AML-193 (cell line): ENCODE results near the gene ICE1.
"Not testable (repeated sequence)": the region's sequence is repeated elsewhere in the genome, so short reads cannot be mapped to it uniquely, and the experiment has no call there.

Source experiments
- DNase-seq, 2 experiments: peaks; one replicate each; lab custom pipeline; 2025; lab: John Stamatoyannopoulos, UW

Gene ICE1

DNA sequence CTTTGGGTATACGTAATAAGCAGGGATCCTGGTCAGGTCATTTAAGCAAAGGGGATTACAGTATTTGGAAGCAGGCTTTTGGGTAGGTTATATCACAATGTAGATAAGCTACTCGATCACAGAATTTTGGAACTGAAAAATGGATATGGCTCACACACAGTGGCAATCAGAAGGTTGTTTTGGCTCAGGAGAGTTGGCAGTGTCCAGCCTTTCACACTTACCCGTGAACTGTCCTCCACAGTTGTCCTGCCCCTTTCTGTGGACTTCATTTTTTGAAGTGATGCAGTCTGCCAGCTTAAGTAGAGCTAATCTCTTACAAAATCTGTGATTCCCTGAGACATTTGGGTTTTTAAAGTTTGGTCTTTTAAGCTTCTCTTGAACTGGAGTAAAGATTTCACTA is 30.7 kb downstream of the ICE1 start:
- DNase-seq = no peak

DNA sequence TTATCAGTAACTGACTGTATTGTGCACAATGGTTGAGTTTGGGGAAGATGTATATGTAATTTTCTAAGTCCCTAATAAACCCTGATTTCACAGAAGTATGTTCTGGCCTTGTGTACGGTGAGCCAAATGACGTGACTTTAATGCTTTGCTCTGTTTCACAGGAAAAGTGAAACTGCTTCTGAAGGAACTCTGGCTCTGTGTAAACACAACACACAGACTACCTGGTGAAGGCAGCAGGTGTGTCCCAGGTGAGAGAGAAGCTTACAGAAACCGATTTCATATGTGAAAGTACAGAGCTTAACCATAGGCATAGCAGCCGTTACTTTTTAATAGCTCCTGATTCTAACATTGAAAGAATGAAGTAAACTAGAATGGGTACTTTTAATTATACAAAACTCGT is 31.9 kb downstream of the ICE1 start:
- DNase-seq = no peak

DNA sequence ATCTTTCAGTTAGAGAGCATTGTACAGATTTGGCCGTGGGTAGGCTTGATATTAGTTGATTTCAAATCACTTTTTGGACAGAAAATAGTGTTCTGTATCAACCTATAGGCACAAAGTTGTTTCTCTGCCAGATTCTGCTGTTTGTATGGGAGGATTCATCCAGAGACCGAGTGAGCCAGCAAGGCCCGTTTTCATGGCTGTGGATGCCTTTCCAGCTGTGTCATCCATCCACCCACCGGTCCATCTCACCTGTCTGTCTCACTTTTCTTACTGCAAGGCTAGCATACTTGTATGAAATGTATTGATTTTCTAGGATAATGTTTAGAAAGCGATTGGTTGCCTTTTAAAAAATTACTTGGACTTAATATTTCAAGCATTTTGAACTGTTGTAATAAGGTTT is 34.4 kb downstream of the ICE1 start:
- no peak for DNase-seq

DNA sequence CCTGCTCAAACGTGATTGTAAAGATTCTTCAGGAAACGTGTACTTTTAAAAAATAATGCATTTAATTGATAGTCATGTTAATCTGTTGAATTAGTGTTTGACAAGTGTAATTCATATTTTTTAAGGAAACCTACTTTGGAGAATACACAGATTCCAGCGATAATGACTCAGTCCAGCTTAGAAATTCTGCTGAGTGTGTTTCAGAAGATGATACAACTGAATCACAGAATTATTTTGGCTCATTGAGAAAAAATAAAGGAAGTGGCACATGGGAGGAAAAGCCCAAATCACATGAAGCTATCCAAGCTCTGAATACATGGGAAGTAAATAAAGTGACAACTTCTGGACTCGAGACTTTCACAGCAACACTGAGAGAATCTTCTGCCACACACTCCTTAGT is 37.8 kb downstream of the ICE1 start:
- no peak for DNase-seq

DNA sequence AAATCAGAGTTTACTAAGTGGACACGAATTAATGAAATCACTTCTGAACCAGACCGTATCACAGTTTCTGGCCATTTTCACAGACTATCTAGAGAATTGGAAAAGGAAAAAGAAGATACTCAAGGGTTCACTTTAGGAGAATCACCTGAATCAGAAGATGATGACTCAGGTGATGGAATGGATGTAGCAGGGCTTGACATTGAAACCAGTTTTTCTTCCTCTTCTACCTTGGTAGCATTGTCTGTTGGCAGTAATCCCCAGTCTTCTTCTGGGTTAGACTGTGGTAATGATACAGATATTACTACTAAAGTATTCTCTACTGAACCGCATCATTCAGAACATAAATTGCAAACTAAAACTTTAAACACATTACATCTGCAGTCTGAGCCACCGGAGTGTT is 38.5 kb downstream of the ICE1 start:
- no peak for DNase-seq

DNA sequence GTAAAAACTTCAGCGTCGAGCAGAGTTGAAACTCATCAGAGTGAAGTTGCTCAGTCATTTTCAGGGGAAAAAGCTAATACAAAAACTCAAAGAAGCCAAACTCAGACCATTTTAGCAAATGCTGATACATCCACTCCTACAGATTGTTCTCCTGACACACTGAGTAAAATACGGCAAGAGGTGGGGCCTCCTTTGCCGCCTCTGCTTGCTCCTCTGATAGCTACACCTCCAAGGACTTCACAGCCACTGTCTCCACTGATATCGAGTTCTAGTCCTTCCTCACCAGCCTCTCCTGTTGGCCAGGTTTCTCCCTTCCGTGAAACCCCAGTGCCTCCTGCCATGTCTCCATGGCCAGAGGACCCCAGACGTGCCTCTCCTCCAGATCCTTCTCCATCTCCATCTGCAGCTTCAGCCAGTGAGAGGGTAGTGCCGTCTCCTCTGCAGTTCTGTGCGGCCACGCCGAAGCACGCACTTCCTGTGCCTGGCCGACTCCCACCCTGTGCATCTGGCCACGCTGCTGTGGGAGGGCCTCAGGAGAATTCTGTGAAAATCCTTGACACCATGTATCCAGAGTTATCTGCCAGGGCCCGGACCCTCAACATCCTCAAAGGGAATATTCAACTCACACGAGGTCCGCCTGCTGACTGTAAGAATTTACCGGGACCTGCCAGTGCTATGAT is 41.7 kb downstream of the ICE1 start:
- DNase-seq = no peak

DNA sequence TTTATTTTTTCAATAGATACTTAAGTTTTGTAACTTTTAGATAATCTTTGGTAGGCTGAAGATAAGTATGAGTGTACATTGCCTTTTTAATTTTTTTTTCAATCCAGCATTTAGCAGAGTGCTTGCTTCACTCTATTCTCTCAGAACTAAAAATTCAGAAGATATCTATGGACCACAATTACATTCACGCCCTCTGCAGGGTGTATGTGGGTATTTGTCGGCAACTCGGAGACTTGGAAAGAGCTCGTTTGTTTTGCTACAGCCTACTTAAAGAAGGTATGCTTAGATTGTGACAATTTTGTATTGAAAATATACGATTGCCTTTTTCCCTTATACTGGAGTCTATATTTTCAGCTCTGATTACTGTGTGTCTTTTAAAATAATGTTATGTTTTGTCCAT is 43.8 kb downstream of the ICE1 start:
- no peak for DNase-seq

DNA sequence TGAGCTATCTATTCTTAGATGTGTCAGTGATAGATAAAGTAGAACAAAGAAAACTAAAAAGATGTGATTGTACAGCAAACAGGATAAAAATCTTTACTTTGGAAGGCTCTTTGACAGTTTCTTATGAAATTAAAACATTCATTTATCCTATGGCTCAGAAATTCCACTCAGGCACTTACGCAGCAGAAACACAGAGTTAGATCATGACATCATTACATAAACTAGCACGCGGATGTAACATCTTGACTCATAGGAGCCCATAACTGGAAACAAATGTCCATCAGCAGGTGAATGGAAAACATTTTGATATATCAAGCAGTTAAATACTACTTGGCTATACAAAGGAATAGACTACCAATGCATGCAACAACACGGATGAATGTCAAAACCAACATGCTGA is 45.3 kb downstream of the ICE1 start:
- DNase-seq = no peak

DNA sequence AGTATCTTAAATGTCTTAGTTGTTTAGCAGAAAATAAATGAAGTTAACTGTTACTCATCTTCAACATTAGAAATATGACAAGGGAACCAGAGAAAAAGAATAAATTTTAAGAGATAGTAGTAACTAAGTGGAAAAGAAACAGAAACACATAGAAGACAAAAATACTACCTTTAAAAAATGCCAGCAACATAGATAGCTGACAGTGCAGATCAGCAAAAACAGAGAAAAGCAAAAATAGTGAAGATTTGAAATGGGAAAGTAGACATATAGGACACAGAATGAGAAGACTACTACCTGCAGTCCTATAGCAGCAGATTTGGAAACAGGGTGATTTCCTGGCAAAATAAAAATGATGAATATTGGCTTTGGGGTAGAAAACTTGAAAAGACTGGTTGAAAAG is 48.5 kb downstream of the ICE1 start:
- DNase-seq = no peak

DNA sequence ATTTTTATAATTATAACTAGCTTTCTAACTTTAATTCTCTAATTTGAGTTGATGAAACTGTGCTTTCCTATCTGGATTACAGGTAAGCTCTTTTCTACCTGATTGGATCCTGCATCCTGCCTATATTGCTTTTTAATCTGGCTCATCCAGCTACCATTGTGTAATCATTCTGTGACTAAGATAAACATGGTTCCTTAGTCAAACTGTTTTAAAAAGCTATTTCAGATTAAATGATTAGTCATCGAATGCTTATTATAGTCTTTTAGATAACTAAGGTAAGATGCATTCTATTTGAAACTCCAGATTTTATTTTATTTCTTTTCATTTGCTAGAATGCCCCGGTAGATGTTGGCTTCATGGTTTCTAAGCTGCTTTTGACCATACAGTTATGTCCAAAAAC is 50.7 kb downstream of the ICE1 start:
- no peak for DNase-seq

DNA sequence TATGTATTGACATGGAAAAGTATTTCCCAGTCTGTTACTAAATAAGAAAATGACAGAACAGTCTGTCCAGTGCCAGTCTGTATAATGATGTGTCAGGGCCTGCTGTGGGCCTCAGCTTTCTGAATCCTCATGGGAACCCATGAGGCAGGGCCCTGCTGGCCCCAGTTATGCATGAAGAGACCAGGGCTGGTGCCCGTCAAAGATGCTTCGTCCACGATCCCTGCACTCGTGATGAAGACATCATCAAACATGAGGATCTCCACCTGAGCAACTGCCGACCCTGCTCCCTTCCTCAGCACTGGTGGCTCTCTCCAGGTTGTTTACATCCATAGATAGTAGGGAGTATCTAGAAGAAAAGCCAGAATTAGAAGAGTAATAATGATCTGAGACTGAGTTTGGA is 52.5 kb downstream of the ICE1 start:
- no peak for DNase-seq

DNA sequence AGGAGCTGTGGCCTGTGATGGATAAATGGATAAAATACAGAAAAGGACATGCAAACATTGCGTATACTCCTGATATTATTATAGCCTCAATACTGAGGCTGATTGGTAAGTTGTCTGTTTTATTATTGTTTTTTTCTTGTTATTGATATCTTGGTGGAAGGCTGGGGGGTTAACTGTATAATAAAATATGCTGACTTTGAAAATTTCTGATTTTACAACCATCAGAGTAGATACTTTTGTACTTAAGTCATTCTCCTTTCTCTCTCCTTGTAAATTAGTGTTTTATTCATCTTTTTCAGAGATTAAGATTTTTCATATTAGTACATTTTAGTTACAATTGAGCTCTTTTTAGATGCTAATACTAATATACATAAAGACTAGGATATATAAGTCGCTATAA is 53.5 kb downstream of the ICE1 start:
- no peak for DNase-seq

DNA sequence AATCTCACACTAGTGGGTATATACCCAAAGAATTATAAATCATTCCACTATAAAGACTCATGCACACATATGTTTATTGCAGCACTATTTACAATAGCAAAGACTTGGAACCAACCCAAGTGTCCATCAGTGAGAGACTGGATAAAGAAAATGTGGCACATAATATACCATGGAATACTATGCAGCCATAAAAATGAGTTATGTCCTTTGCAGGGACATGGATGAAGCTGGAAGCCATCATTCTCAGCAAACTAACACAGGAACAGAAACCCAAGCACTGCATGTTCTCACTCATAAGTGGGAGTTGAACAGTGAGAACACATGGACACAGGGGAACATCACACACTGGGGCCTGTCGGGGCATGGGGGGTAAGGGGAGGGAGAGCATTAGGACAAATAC is 57.1 kb downstream of the ICE1 start:
- DNase-seq = not testable (repeated sequence)

DNA sequence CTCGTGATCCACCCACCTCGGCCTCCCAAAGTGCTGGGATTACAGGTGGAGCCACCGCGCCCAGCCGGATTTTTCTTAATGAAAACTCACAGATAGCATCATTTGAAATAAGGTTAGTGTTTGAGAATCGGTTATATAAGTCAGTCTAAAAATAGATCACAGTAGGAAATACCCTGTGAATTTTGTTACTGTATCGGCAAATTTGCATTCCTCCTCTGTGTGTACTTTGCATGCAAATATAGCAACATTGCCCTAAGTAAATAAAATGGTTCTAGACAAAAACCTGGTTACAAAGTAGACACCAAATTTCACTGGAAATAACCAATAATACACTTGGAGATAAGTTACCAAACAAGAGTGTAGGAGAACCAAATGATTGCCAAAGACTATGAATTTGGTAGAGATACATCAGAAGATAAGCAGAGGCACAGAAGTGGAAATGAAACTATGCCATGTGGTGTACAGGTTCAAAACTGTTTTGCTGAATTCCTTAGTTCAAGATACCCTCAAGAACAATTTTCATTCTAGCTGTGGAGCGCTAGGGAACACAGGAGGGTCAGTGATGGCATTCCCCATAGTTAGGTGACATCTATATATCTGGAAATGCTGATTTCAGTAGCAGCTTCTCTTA is 58.1 kb downstream of the ICE1 start:
- DNase-seq = no peak

DNA sequence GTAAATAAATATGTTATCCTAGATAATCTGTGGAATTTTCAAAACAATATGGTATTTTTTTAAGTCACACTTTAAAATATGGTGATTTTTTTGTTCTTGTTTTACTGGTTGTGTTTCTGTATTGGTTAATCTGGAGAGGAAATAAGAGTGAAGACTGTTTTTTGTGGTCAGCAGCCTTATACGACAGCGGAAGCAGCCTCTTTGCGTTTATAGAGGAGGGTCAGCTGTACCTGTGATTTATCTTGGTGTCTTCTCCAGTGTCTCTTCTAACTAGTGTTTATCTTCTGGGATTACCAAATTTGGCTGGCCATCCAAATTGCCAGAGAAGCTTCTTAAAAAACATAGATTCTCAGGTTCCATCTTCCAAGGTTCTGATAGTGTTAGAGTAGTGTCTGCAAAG is 58.7 kb downstream of the ICE1 start:
- no peak for DNase-seq

DNA sequence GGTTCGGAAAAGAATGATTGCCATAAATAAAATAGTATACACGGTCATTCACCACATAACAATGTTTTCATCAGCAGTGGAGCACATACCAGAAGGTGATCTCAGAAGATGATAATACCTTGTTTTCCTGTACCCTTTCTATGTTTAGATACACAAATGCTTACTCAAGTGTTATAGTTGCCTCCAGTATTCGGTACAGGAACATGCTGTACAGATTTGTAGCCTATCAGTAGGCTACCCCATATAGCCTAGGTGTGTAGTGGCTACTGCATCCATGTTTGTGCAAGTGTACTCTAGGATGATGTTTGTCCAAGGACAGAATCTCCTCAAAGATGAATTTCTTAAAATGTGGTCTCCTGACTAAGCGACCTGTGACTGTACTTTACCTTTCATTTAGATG is 59.2 kb downstream of the ICE1 start:
- DNase-seq = no peak

DNA sequence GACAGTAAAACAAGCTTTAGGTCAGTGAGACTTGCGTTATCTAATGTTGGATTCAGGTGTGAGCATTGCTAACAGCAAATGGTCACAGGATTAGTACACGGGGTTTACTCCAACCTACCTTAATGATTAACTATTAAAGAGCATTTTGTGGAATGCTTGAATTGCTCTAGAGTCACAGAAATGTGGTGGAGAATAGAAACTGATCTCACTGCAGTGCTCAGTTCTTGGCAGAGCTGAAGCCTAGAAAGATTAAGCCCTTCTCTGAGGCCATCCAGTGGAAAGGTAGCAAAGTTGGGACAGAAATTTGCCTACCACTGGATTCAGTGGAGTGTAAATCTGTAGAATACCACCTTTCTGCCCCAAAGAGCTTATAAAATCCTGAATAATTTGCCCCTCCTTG is 60.9 kb downstream of the ICE1 start:
- no peak for DNase-seq

DNA sequence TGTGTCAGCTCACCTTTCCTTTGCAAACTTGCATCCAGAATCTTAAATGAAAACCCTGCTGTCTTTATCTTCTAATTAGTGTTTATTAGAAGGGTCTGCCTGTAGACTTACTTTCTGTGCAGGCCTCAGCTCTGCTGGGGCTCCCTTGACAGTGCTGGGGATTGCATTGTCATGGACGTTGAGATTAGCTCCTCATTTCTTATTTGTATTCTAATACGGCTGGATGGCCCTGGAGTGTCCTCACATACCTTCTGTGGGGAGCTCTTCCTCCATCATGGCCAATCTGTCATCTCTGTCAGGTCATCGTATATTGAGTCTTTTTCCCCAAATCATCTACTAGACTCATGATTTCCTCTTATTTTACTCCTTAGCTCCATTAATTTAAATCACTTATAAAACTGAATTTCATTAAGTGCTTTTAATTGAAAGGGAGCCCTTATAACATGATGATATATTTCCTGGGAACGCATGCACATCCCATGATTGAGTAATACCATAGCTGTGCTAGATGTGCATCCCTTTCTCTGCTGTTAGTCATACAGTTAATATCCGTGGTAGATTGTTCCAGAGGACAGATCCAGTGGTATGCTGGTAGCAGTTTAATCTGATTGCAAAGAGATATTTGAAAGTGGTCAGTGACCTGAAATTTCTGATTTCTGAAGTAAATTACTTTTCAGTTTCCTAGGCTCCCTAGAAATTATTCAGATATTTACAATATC is 61.6 kb downstream of the ICE1 start:
- no peak for DNase-seq

DNA sequence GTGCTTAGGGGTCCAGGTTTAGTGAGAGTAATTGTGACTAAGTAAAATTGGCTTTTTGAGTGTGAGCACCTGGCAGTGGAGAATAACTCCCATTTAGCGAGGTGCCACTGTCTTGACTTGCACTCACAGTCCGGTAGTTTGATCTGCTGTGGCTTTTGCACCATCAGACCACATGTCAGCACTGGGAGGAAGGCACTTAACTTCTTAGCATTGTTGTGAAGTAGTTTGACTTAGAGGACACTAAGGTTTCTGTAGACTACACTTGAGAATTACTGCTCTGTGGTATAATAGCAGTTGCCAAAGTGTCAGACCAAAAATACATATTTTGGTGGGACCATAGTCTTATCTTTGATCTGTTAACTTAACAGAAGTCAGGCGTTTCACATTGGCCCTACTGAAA is 63.6 kb downstream of the ICE1 start:
- no peak for DNase-seq

DNA sequence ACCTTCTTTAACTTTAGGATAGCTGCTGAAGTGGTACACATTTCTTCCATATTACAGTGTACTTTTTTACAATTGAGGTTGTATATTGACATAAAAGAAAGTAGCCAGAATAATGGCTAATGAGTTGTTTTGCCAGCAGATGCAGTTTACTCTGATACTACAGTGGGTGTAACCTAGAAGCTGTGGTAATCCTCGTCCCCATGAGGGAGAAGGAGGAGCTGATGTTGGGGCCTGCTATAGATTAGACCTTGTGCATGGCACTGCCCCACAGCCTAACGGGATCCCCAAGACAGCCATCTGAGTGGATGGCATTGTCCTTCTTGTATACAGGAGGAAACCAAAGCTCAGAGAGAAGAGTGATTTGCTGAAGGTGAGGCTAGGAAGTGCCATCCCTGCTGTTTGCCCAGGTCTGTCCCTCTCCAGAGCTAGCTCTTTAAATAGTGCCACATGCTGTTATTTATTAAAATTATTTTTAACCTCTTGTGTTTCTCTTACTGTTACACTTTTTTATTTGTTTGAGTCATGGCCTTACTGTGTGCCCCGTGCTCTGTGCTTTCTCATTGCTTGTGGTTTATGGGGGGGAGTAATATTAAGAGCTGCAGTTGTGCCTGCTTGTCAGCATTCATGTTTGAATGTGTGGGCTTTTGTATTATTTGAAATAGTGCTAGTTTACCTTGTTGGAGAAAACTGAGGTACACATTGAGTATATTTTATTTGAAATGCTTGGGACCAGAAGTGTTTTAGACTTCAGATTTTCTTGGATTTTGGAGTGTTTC is 65.3 kb downstream of the ICE1 start:
- no peak for DNase-seq

DNA sequence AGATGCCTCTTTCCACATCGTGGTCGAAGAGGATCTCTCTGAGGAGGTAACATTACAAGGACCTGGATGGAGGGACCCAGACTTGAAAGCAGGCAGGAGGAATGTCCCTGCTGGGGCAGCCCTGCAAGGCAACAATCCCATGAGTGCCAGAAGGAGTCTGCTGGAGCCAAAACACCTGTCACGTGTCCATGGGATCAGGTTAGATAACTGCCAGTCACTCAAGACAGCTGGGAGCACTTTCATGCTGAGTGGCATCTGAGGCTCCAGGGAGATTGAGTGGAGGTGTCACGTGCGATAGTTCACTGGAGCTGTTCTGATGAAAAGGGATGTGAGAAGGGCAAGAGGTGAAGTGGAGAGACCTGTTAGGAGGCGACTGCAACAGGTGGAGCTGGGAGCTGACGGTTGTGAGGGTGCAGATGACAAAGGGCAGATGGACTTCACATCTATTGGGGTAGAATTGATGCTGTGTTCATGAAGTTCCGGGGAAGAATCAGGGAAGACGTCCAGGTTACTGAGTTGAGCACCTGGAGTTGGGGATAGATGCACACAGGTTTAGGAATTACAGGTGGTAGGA is 68.4 kb downstream of the ICE1 start:
- no peak for DNase-seq
